Thoracic aorta (tissue), 2 donors: Measurements from ENCODE around the gene CTNNA3. TPM values are rescaled to one million over a fixed set of nuclear protein-coding genes. Genes with fewer than 3 reads are reported as not detected.

Experiments used
- ATAC-seq: fragments of 150-250 bp; one replicate; pipeline ENCODE4 v1.8.0; 2017; ENCODE audit warnings: low read depth; ENCODE audit not compliant: insufficient number of reproducible peaks, low FRiP score
- DNase-seq: peaks from one replicate; pipeline ENCODE4 v3.0.0-alpha.2; 2020; ENCODE audit warnings: low spot score
- H3K27ac ChIP-seq, 2 donors: fragments of 200-600 bp; sonication (generic); 1 replicate in 1 of 2; 2 replicates in 1 of 2; pipeline ENCODE4 v1.5.1; 2016; ENCODE audit warnings: mild to moderate bottlenecking in 2 of 2, moderate library complexity in 2 of 2
- H3K27me3 ChIP-seq: fragments of 200-600 bp; sonication (generic); replicated peaks from 2 replicates; pipeline ENCODE4 v1.6.0; 2016; ENCODE audit warnings: mild to moderate bottlenecking; ENCODE audit not compliant: insufficient read depth
- H3K36me3 ChIP-seq: fragments of 200-600 bp; sonication (generic); one replicate; pipeline ENCODE4 v1.5.1; 2016
- H3K4me1 ChIP-seq, 2 donors: fragments of 200-600 bp; sonication (generic); 1 replicate in 1 of 2; 2 replicates in 1 of 2; pipeline versions ENCODE4 v1.5.1 to v1.6.0; 2016; ENCODE audit warnings: low read depth in 2 of 2, mild to moderate bottlenecking in 1 of 2; ENCODE audit not compliant: control insufficient read depth in 1 of 2
- H3K4me3 ChIP-seq: fragments of 200-600 bp; sonication (generic); 2 replicates; pipeline ENCODE4 v1.5.1; 2016; ENCODE audit warnings: mild to moderate bottlenecking
- H3K9me3 ChIP-seq: fragments of 200-600 bp; sonication (generic); 2 replicates; pipeline ENCODE4 v1.5.1; 2016
- CTCF ChIP-seq: fragments of 200-600 bp; sonication (generic); IDR thresholded peaks from one replicate; pipeline ENCODE4 v1.5.1; 2019; ENCODE audit warnings: antibody characterized with exemption
- total RNA-seq, 2 donors: library from RNA; depleted of rRNA; stranded (reverse); fragments of >200 nt; gene quantifications; one replicate each; pipeline versions ENCODE4 v1.1.0 to v1.2.3, GENCODE V29; 2016

CTNNA3 gene
- total RNA-seq, 2 donors from 2014 or later: 0.95 to 1.2 TPM

- no peaks in the 10 kb centered on the region for H3K27me3 ChIP-seq
- DNase-seq: no peak
- H3K36me3 ChIP-seq: no peaks in the 10 kb centered on the region
- no peak overlapping the region for H3K4me3 ChIP-seq
- TF ChIP-seq CTCF: no peak
- no peaks in the 10 kb centered on the region for H3K4me1 ChIP-seq
- no peak for ATAC-seq
- H3K27ac ChIP-seq: no peak overlapping the region
- no peaks in the 10 kb centered on the region for H3K9me3 ChIP-seq
Measured at GRCh38 chr10:66521506-66521905, 1174.5 kb downstream of the CTNNA3 start.

GRCh38 chr10:66519616-66520015 is 1176.4 kb downstream of the CTNNA3 start:
- Histone ChIP-seq H3K27me3 (no peaks in the 10 kb centered on the region), H3K27ac (no peak overlapping the region), H3K36me3 (no peaks in the 10 kb centered on the region), H3K4me1 (no peaks in the 10 kb centered on the region), H3K9me3 (no peaks in the 10 kb centered on the region), H3K4me3 (no peak overlapping the region)
- TF ChIP-seq CTCF: no peak
- DNase-seq (no peak), ATAC-seq (no peak)

- DNase-seq: no peak
- H3K9me3 ChIP-seq: no peaks in the 10 kb centered on the region
- H3K4me3 ChIP-seq: no peak overlapping the region
- no peaks in the 10 kb centered on the region for H3K36me3 ChIP-seq
- H3K27me3 ChIP-seq: no peaks in the 10 kb centered on the region
- no peaks in the 10 kb centered on the region for H3K4me1 ChIP-seq
- TF ChIP-seq CTCF: no peak
- ATAC-seq: no peak
- H3K27ac ChIP-seq: no peak overlapping the region
Measured at GRCh38 chr10:66514666-66515065, 1181.3 kb downstream of the CTNNA3 start.

GRCh38 chr10:66513504-66513903 is 1182.5 kb downstream of the CTNNA3 start:
- DNase-seq: no peak
- Histone ChIP-seq H3K4me3 (no peak overlapping the region), H3K36me3 (no peaks in the 10 kb centered on the region), H3K9me3 (no peaks in the 10 kb centered on the region), H3K27me3 (no peaks in the 10 kb centered on the region), H3K4me1 (no peaks in the 10 kb centered on the region), H3K27ac (no peak overlapping the region)
- ATAC-seq: no peak
- TF ChIP-seq CTCF: no peak

GRCh38 chr10:66505003-66505657 is 1190.9 kb downstream of the CTNNA3 start:
- Histone ChIP-seq H3K9me3 (no peaks in the 10 kb centered on the region), H3K27me3 (no peaks in the 10 kb centered on the region), H3K27ac (no peak overlapping the region), H3K4me3 (no peak overlapping the region), H3K36me3 (no peaks in the 10 kb centered on the region), H3K4me1 (no peaks in the 10 kb centered on the region)
- no peak for TF ChIP-seq CTCF
- ATAC-seq: no peak
- DNase-seq: no peak
